Measurements from ENCODE around the gene PMEL. TPM values are rescaled to one million over a fixed set of nuclear protein-coding genes. Genes with fewer than 3 reads are reported as not detected.

PMEL gene
- total RNA-seq, 1 experiment from 2014 or later, result 5.8 TPM

DNA sequence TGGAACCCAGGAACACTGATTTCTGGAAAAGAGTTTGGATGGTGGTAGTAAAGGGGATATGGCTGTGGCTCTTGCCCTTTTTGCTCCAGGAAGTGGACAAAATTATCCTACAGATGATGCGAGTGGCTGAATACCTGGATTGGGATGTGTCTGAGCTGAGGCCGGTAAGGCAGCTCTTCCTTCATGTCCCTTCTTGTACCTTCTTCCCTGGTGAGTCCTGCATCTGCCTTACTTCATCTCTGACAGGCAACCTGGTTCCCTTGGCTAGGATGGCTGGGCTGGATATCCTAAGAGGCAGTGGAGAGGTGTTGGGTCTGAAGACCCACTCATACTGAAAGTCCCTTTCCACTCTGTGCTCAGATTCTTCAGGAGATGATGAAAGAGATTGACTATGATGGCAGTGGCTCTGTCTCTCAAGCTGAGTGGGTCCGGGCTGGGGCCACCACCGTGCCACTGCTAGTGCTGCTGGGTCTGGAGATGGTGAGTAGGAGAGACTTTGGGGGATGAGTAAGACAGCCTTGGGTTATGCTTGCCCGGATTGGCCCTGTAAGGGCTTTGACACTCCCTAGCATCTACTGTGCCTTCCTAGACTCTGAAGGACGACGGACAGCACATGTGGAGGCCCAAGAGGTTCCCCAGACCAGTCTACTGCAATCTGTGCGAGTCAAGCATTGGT, 26.9 kb downstream of the PMEL start:
- no TSS peak for BruUV-seq (replicated peaks)
- Histone ChIP-seq H3K9me2 (ENCODE audit: insufficient read depth) (no peaks in the 10 kb centered on the region), H3K9ac (ENCODE audit: low read length) (no peak overlapping the region), H3K27me3 (ENCODE audit: insufficient read depth, low read length) (no peaks in the 10 kb centered on the region), H4K20me1 (ENCODE audit: insufficient read depth) (no peaks in the 10 kb centered on the region), H3K27ac (ENCODE audit: low read depth, low read length) (no peak overlapping the region), H2AFZ (ENCODE audit: low read depth, low read length, poor library complexity, severe bottlenecking) (no peak overlapping the region), H3K9me3 (ENCODE audit: control insufficient read depth in 1 of 2, insufficient read depth in 1 of 2, low read depth in 1 of 2, low read length in 2 of 2) (no peaks in the 10 kb centered on the region), H3K36me3 (ENCODE audit: control insufficient read depth in 1 of 2, insufficient read depth in 2 of 2, low read length in 2 of 2) (peaks cover 0 to 6% of the 10 kb centered on the region in 2 experiments; a peak in 2 of 4 replicates), H3K4me2 (ENCODE audit: low read length) (no peak overlapping the region), H3K79me2 (ENCODE audit: insufficient read depth, low read length) (no peaks in the 10 kb centered on the region), H3K4me1 (ENCODE audit: control insufficient read depth in 1 of 2, insufficient read depth in 2 of 2, low read length in 2 of 2) (peaks cover 4 to 28% of the 10 kb centered on the region in 2 experiments), H3K4me3 (replicated peaks in 1 of 2; ENCODE audit: low read depth in 1 of 2, low read length in 2 of 2) (no peak overlapping the region)
- intact Hi-C loops (cut with micrococcal nuclease), result no loop called here
- no peak for TF ChIP-seq JUND (IDR thresholded peaks at IDR 0.05)
- TF ChIP-seq YY1 (IDR thresholded peaks at IDR 0.05; ENCODE audit: extremely low read depth, insufficient replicate concordance, low read depth, low read length), result no peak
- no peak for TF ChIP-seq SIN3A (IDR thresholded peaks at IDR 0.05; ENCODE audit: low read depth)
- TF ChIP-seq POLR2A (IDR thresholded peaks at IDR 0.05; ENCODE audit: borderline replicate concordance, extremely low read depth, insufficient read depth, insufficient read length), result no peak
- TF ChIP-seq RAD21 (IDR thresholded peaks at IDR 0.05; ENCODE audit: low read depth), result no peak
- TF ChIP-seq TCF7L2 (IDR thresholded peaks at IDR 0.05; ENCODE audit: borderline replicate concordance, extremely low read depth, insufficient read depth, insufficient read length), result no peak
- TF ChIP-seq, protein P1, sequence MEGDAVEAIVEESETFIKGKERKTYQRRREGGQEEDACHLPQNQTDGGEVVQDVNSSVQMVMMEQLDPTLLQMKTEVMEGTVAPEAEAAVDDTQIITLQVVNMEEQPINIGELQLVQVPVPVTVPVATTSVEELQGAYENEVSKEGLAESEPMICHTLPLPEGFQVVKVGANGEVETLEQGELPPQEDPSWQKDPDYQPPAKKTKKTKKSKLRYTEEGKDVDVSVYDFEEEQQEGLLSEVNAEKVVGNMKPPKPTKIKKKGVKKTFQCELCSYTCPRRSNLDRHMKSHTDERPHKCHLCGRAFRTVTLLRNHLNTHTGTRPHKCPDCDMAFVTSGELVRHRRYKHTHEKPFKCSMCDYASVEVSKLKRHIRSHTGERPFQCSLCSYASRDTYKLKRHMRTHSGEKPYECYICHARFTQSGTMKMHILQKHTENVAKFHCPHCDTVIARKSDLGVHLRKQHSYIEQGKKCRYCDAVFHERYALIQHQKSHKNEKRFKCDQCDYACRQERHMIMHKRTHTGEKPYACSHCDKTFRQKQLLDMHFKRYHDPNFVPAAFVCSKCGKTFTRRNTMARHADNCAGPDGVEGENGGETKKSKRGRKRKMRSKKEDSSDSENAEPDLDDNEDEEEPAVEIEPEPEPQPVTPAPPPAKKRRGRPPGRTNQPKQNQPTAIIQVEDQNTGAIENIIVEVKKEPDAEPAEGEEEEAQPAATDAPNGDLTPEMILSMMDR (IDR thresholded peaks at IDR 0.05 in 2 of 3, conservative IDR thresholded peaks at IDR 0.05 in 1 of 3; ENCODE audit: borderline replicate concordance in 1 of 3, insufficient read depth in 1 of 3, low read depth in 2 of 3, low read length in 2 of 3), result no peak
- TF ChIP-seq, protein P2, sequence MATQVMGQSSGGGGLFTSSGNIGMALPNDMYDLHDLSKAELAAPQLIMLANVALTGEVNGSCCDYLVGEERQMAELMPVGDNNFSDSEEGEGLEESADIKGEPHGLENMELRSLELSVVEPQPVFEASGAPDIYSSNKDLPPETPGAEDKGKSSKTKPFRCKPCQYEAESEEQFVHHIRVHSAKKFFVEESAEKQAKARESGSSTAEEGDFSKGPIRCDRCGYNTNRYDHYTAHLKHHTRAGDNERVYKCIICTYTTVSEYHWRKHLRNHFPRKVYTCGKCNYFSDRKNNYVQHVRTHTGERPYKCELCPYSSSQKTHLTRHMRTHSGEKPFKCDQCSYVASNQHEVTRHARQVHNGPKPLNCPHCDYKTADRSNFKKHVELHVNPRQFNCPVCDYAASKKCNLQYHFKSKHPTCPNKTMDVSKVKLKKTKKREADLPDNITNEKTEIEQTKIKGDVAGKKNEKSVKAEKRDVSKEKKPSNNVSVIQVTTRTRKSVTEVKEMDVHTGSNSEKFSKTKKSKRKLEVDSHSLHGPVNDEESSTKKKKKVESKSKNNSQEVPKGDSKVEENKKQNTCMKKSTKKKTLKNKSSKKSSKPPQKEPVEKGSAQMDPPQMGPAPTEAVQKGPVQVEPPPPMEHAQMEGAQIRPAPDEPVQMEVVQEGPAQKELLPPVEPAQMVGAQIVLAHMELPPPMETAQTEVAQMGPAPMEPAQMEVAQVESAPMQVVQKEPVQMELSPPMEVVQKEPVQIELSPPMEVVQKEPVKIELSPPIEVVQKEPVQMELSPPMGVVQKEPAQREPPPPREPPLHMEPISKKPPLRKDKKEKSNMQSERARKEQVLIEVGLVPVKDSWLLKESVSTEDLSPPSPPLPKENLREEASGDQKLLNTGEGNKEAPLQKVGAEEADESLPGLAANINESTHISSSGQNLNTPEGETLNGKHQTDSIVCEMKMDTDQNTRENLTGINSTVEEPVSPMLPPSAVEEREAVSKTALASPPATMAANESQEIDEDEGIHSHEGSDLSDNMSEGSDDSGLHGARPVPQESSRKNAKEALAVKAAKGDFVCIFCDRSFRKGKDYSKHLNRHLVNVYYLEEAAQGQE (IDR thresholded peaks at IDR 0.05; ENCODE audit: low read depth), result no peak
- TF ChIP-seq POLR2AphosphoS5 (IDR thresholded peaks at IDR 0.05; ENCODE audit: low read depth, low read length), result no peak
- TF ChIP-seq FOSL1 (IDR thresholded peaks at IDR 0.05; ENCODE audit: low read depth), result no peak
- no peak for TF ChIP-seq MAX (IDR thresholded peaks at IDR 0.05)
- ATAC-seq (no peak), DNase-seq (ENCODE audit: low read depth, low spot score) (no peak)
- POLR2A ChIA-PET, result interaction anchor here (1.0 to 1.6 kb wide), 2 partner anchors 10 to 118 kb away, joined by 3 to 4 read pairs; no protein-coding TSS in a partner anchor
- CTCF ChIA-PET, result interaction anchor here (1.4 to 2.3 kb wide), 4 partner anchors 9 to 201 kb away, joined by 3 to 18 read pairs (median 7); partner anchors contain the start of gene DNAJC14
- RAD21 ChIA-PET (ENCODE audit: low non-redundant PET in 1 of 2, low total read pairs in 2 of 2, uncharacterized antibody in 2 of 2, unreplicated experiment in 2 of 2), result no interaction called here
